OCI-LY3 (cell line): ENCODE results near the gene TMEM135.

Experiments
- CTCF ChIP-seq: fragments of 200-600, 300-600 bp; sonication (generic); IDR thresholded peaks from 2 replicates; pipeline ENCODE4 v1.5.1; 2014; ENCODE audit warnings: antibody characterized with exemption, low read length, low read depth
- EZH2phosphoT487 ChIP-seq: fragments of 200-600 bp; shearing (Covaris generic); IDR thresholded peaks from 2 replicates; pipeline ENCODE4 v1.6.1; 2018; ENCODE audit warnings: antibody characterized with exemption, mixed run types, low read depth

DNA sequence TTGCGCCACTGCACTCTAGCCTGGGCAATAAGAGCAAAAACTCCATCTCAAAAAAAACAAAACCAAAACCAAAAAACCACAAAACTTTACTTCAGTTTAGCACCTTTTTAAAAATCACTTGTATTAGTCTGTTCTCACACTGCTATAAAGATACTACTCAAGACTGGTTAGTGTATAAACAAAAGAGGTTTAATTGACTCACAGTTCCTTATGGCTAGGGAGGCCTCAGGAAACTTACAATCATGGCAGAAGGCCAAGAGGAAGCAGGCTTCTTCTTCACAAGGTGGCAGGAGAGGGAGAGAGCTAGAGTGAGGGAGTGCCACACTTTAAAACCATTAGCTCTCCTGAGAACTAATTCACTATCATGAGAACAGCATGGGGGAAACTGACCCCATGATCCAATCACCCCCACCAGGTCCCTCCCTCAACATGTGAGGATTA lies 261.3 kb downstream of the TMEM135 start:
- TF ChIP-seq CTCF (no peak), EZH2phosphoT487 (no peak)
